ENCODE data around the gene SULT1A3.
"Not testable (repeated sequence)": the region's sequence is repeated elsewhere in the genome, so short reads cannot be mapped to it uniquely, and the experiment has no call there.

GRCh38 chr16:30168746-30169145, 30.3 kb upstream of the SULT1A3 start:
- TF ChIP-seq CTCF (IDR thresholded peaks at IDR 0.05 in 4 of 5, conservative IDR thresholded peaks at IDR 0.05 in 1 of 5); POLR2A (IDR thresholded peaks at IDR 0.05): not testable (repeated sequence)

All from gastrocnemius medialis (tissue), 4 donors.